Measurements from ENCODE around the gene GOLGA3. TPM values are rescaled to one million over a fixed set of nuclear protein-coding genes. Genes with fewer than 3 reads are reported as not detected.
A peak's percentile ranks its signal among the peaks of the same experiment; 100 is the strongest.

GOLGA3 gene
- total RNA-seq, 1 donor = 127 TPM

DNA sequence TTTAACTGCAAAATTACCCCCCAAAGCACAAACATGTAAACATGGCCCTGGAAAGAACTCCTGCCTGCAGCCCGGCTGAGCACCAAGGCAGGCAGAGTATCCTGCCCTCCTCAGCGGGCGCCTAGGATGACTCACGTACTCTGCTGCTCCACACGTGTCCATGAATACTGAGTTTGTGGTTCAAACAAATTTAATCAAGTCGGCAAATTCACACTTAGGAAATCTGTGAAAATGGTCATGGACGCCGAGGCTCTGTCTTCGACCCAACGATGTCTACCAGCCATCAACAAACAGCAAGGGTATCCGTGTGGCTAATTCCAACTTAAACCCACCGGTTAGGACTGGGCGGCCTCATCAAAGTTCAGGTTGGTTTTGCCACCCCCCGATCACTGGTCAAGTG, 25.5 kb downstream of the GOLGA3 start:
- Histone ChIP-seq H2AFZ (ENCODE audit: low read length) (no peak overlapping the region), H3K4me1 (ENCODE audit: insufficient read depth, low read length) (peaks cover 15% of the 10 kb centered on the region), H3K27me3 (ENCODE audit: insufficient read depth, low read length) (no peaks in the 10 kb centered on the region), H3K27ac (ENCODE audit: low read depth, low read length) (peak overlapping the region; percentile 79), H3K36me3 (ENCODE audit: insufficient read depth, low read length) (peaks cover 89% of the 10 kb centered on the region), H3K4me3 (ENCODE audit: insufficient read depth, low read length) (no peak overlapping the region), H4K20me1 (ENCODE audit: insufficient read depth, low read length) (peaks cover 62% of the 10 kb centered on the region), H3K9me3 (ENCODE audit: low read depth, low read length) (no peaks in the 10 kb centered on the region), H3K4me2 (ENCODE audit: insufficient read depth, low read length) (no peak overlapping the region), H3K79me2 (ENCODE audit: insufficient read depth, low read length) (peaks cover 75% of the 10 kb centered on the region)
- TF ChIP-seq, protein P1, sequence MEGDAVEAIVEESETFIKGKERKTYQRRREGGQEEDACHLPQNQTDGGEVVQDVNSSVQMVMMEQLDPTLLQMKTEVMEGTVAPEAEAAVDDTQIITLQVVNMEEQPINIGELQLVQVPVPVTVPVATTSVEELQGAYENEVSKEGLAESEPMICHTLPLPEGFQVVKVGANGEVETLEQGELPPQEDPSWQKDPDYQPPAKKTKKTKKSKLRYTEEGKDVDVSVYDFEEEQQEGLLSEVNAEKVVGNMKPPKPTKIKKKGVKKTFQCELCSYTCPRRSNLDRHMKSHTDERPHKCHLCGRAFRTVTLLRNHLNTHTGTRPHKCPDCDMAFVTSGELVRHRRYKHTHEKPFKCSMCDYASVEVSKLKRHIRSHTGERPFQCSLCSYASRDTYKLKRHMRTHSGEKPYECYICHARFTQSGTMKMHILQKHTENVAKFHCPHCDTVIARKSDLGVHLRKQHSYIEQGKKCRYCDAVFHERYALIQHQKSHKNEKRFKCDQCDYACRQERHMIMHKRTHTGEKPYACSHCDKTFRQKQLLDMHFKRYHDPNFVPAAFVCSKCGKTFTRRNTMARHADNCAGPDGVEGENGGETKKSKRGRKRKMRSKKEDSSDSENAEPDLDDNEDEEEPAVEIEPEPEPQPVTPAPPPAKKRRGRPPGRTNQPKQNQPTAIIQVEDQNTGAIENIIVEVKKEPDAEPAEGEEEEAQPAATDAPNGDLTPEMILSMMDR (IDR thresholded peaks at IDR 0.05; ENCODE audit: extremely low read depth, low read depth, low read length) = no peak
- DNase-seq (ENCODE audit: insufficient read length, low spot score, missing footprints) = peak; percentile 88

DNA sequence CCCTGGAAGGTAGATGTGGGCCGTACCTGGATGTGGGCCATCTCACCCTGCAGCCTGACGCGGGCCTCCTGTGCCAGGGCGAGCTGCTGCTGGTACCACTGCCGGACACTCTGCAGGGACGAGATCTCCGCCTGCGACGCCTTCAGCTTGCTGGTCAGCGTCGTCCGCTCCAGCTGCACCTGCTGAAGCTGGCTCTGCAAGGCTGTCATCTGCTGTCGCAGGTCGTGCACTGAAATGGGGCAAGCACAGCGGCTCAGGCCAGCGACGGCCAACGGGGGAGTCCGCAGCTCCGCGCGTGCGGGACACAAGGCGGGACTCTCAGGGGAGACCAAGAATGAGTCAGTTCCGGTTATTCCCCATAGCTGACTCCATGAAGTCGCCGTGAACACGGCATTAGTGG, 26.9 kb downstream of the GOLGA3 start:
- TF ChIP-seq, protein P1 (IDR thresholded peaks at IDR 0.05; ENCODE audit: extremely low read depth, low read depth, low read length) = no peak
- Histone ChIP-seq H4K20me1 (ENCODE audit: insufficient read depth, low read length) (peaks cover 54% of the 10 kb centered on the region), H3K27me3 (ENCODE audit: insufficient read depth, low read length) (no peaks in the 10 kb centered on the region), H3K4me3 (ENCODE audit: insufficient read depth, low read length) (no peak overlapping the region), H3K4me2 (ENCODE audit: insufficient read depth, low read length) (no peak overlapping the region), H3K4me1 (ENCODE audit: insufficient read depth, low read length) (peaks cover 15% of the 10 kb centered on the region), H3K36me3 (ENCODE audit: insufficient read depth, low read length) (peaks cover 91% of the 10 kb centered on the region), H3K9me3 (ENCODE audit: low read depth, low read length) (no peaks in the 10 kb centered on the region), H2AFZ (ENCODE audit: low read length) (no peak overlapping the region), H3K27ac (ENCODE audit: low read depth, low read length) (no peak overlapping the region), H3K79me2 (ENCODE audit: insufficient read depth, low read length) (peaks cover 72% of the 10 kb centered on the region)
- peak; percentile 34 for DNase-seq (ENCODE audit: insufficient read length, low spot score, missing footprints)

DNA sequence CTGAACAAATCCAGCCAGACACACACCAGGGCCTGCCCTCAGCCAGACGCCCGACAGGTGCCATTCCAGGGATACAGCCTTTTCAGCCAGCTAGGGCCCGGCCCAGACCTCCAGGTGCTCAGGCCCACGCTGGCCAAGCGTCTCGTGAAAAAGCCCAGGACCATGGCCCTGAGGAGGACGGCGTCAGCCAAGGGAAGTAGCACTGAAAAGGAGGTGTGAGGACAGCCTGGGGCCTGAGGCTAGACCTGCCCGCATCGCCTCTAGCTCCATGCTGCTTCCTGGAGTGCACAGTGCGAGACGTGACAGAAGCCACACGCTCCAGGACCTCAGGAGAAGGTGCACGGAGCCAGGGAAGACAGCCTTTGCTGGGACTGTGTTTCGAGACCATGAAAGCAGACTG, 29.8 kb downstream of the GOLGA3 start:
- no peak overlapping the region for H3K4me2 ChIP-seq (ENCODE audit: insufficient read depth, low read length)
- peaks cover 71% of the 10 kb centered on the region for H3K79me2 ChIP-seq (ENCODE audit: insufficient read depth, low read length)
- peaks cover 43% of the 10 kb centered on the region for H4K20me1 ChIP-seq (ENCODE audit: insufficient read depth, low read length)
- no peak overlapping the region for H3K4me3 ChIP-seq (ENCODE audit: insufficient read depth, low read length)
- H2AFZ ChIP-seq (ENCODE audit: low read length) = no peak overlapping the region
- H3K27ac ChIP-seq (ENCODE audit: low read depth, low read length) = no peak overlapping the region
- no peaks in the 10 kb centered on the region for H3K27me3 ChIP-seq (ENCODE audit: insufficient read depth, low read length)
- TF ChIP-seq, protein P1 (IDR thresholded peaks at IDR 0.05; ENCODE audit: extremely low read depth, low read depth, low read length) = no peak
- H3K36me3 ChIP-seq (ENCODE audit: insufficient read depth, low read length) = peaks cover 89% of the 10 kb centered on the region
- no peaks in the 10 kb centered on the region for H3K9me3 ChIP-seq (ENCODE audit: low read depth, low read length)
- peak; percentile 74 for DNase-seq (ENCODE audit: insufficient read length, low spot score, missing footprints)
- H3K4me1 ChIP-seq (ENCODE audit: insufficient read depth, low read length) = peaks cover 5% of the 10 kb centered on the region

DNA sequence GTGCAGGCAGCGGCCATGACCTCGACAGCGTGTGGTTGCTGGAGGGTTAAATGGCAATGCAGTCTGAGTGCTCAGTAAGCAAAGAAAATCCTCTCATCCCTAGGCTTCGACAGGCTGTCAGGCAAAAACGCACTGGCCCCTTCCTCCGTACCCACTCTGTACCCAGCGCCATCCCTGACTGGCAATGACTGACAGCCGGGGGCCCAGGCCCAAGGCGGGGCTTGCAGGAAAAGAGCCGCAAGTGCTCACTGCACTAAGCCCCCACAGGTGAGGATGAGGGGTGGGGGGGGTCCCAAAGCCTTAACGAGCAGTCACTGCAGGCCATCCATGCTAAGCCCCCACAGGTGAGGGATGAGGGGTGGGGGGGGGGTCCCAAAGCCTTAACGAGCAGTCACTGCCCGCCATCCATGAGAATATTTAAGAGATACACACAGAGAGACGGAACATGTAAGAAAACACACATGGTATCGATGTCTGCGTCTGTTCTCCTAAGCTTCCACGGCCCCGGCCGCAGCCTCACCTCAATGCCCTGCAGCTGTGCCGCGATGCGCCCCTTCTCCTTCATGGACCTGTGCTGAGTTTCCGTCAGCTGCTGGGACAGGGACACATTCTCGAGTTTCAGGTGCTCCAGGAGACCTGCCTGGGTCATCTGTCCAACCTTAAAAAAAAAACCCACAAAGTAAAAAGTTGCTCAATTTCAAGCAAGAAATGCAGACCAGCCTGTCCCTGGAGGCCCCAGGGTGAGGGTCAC, 30.7 kb downstream of the GOLGA3 start:
- H3K79me2 ChIP-seq (ENCODE audit: insufficient read depth, low read length) = peaks cover 66% of the 10 kb centered on the region
- no peak overlapping the region for H2AFZ ChIP-seq (ENCODE audit: low read length)
- H4K20me1 ChIP-seq (ENCODE audit: insufficient read depth, low read length) = peaks cover 37% of the 10 kb centered on the region
- no peaks in the 10 kb centered on the region for H3K9me3 ChIP-seq (ENCODE audit: low read depth, low read length)
- TF ChIP-seq, protein P1 (IDR thresholded peaks at IDR 0.05; ENCODE audit: extremely low read depth, low read depth, low read length) = no peak
- H3K27ac ChIP-seq (ENCODE audit: low read depth, low read length) = no peak overlapping the region
- H3K4me3 ChIP-seq (ENCODE audit: insufficient read depth, low read length) = no peak overlapping the region
- H3K27me3 ChIP-seq (ENCODE audit: insufficient read depth, low read length) = no peaks in the 10 kb centered on the region
- no peaks in the 10 kb centered on the region for H3K4me1 ChIP-seq (ENCODE audit: insufficient read depth, low read length)
- no peak overlapping the region for H3K4me2 ChIP-seq (ENCODE audit: insufficient read depth, low read length)
- DNase-seq (ENCODE audit: insufficient read length, low spot score, missing footprints) = peak; percentile 66
- peaks cover 84% of the 10 kb centered on the region for H3K36me3 ChIP-seq (ENCODE audit: insufficient read depth, low read length)
